SK-N-SH treated with all-trans-retinoic acid at 6 μM for 48 hours (cell line): ENCODE data around the gene IGF1R.

Experiments used
- ARNTL ChIP-seq: fragments of 450-650 bp; formaldehyde crosslinking; IDR thresholded peaks from 2 replicates; pipeline ENCODE4 v1.5.0; 2020; ENCODE audit warnings: low read depth, mild to moderate bottlenecking, moderate library complexity, borderline replicate concordance
- CSDC2 ChIP-seq: fragments of 250-450 bp; sonication (Bioruptor Pico); IDR thresholded peaks from 2 replicates; pipeline ENCODE4 v1.5.0; 2020; ENCODE audit warnings: mild to moderate bottlenecking, moderate library complexity
- CSRNP3 ChIP-seq: fragments of 250-450 bp; sonication (Bioruptor Pico); IDR thresholded peaks from 2 replicates; pipeline ENCODE4 v1.5.1; 2021; ENCODE audit warnings: mild to moderate bottlenecking, moderate library complexity
- GLIS3 ChIP-seq: fragments of 250-450 bp; sonication (Bioruptor Pico); IDR thresholded peaks from 2 replicates; pipeline ENCODE4 v1.5.0; 2020; ENCODE audit warnings: mild to moderate bottlenecking, moderate library complexity
- OSR1 ChIP-seq: fragments of 250-450 bp; sonication (Bioruptor Pico); IDR thresholded peaks from 2 replicates; pipeline ENCODE4 v1.8.0; 2022; ENCODE audit warnings: moderate library complexity, mild to moderate bottlenecking, inconsistent platforms
- RARB ChIP-seq: fragments of 250-450 bp; sonication (Bioruptor Pico); IDR thresholded peaks from 2 replicates; pipeline ENCODE4 v1.8.0; 2021; ENCODE audit warnings: mild to moderate bottlenecking, moderate library complexity
- SNAI2 ChIP-seq: fragments of 250-450 bp; sonication (Bioruptor Pico); IDR thresholded peaks from 2 replicates; pipeline ENCODE4 v1.5.0; 2020; ENCODE audit warnings: mild to moderate bottlenecking, moderate library complexity
- ZFP3 ChIP-seq: fragments of 250-450 bp; sonication (Bioruptor Pico); IDR thresholded peaks from 2 replicates; pipeline ENCODE4 v1.5.0; 2020; ENCODE audit warnings: mild to moderate bottlenecking, moderate library complexity
- ZFP30 ChIP-seq: fragments of 450-650 bp; formaldehyde crosslinking; IDR thresholded peaks from 2 replicates; pipeline ENCODE4 v1.5.0; 2022; ENCODE audit warnings: mild to moderate bottlenecking, moderate library complexity
- ZNF70 ChIP-seq: fragments of 450-650 bp; formaldehyde crosslinking; IDR thresholded peaks from 2 replicates; pipeline ENCODE4 v1.5.0; 2020; ENCODE audit warnings: mild to moderate bottlenecking, moderate library complexity
- TF ChIP-seq, protein P1 (sequence below): fragments of 250-450 bp; sonication (Bioruptor Pico); IDR thresholded peaks from 2 replicates; pipeline ENCODE4 v1.5.1; 2020; ENCODE audit warnings: low read depth, mild to moderate bottlenecking, moderate library complexity
- TF ChIP-seq, protein P2 (sequence below): fragments of 250-450 bp; sonication (Bioruptor Pico); IDR thresholded peaks from 2 replicates; pipeline ENCODE4 v1.8.0; 2020; ENCODE audit warnings: mild to moderate bottlenecking, moderate library complexity, borderline replicate concordance
- TF ChIP-seq, protein P3 (sequence below): fragments of 250-450 bp; sonication (Bioruptor Pico); IDR thresholded peaks from 2 replicates; pipeline ENCODE4 v1.8.0; 2021; ENCODE audit warnings: low read depth, mild to moderate bottlenecking, moderate library complexity, borderline replicate concordance

DNA sequence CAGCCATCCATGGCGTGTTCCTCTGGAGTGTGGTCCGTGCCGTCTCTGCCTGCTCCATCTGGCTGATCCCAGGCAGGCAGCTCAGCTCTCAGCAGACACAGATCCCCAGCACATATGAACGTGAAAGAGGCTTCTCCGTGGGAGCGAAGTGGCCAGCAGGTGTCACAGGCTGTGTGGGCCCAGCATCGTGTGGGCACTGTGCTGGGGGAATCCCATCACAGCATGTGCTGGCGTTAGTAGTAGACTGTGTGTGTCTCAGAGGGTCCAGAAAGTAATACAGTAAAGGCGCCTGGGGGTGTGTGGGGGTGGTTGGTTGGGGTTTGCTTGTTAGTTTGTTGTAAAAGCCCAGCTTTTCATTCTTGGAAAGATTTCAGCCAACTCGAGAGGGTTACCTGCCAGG, 147.6 kb downstream of the IGF1R start:
- TF ChIP-seq ZFP3 (CRISPR knock-in tag), result no peak
- TF ChIP-seq, protein P1, sequence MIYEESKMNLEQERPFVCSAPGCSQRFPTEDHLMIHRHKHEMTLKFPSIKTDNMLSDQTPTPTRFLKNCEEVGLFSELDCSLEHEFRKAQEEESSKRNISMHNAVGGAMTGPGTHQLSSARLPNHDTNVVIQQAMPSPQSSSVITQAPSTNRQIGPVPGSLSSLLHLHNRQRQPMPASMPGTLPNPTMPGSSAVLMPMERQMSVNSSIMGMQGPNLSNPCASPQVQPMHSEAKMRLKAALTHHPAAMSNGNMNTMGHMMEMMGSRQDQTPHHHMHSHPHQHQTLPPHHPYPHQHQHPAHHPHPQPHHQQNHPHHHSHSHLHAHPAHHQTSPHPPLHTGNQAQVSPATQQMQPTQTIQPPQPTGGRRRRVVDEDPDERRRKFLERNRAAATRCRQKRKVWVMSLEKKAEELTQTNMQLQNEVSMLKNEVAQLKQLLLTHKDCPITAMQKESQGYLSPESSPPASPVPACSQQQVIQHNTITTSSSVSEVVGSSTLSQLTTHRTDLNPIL (CRISPR knock-in tag), result no peak
- no peak for TF ChIP-seq SNAI2 (CRISPR knock-in tag)
- no peak for TF ChIP-seq GLIS3 (CRISPR knock-in tag)
- no peak for TF ChIP-seq CSDC2
- no peak for TF ChIP-seq ZFP30 (CRISPR knock-in tag)
- TF ChIP-seq CSRNP3, result no peak
- no peak for TF ChIP-seq RARB (CRISPR knock-in tag)
- TF ChIP-seq ZNF70 (CRISPR knock-in tag), result no peak
- TF ChIP-seq ARNTL, result no peak
- TF ChIP-seq, protein P2, sequence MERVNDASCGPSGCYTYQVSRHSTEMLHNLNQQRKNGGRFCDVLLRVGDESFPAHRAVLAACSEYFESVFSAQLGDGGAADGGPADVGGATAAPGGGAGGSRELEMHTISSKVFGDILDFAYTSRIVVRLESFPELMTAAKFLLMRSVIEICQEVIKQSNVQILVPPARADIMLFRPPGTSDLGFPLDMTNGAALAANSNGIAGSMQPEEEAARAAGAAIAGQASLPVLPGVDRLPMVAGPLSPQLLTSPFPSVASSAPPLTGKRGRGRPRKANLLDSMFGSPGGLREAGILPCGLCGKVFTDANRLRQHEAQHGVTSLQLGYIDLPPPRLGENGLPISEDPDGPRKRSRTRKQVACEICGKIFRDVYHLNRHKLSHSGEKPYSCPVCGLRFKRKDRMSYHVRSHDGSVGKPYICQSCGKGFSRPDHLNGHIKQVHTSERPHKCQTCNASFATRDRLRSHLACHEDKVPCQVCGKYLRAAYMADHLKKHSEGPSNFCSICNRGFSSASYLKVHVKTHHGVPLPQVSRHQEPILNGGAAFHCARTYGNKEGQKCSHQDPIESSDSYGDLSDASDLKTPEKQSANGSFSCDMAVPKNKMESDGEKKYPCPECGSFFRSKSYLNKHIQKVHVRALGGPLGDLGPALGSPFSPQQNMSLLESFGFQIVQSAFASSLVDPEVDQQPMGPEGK (CRISPR knock-in tag), result no peak
- TF ChIP-seq, protein P3, sequence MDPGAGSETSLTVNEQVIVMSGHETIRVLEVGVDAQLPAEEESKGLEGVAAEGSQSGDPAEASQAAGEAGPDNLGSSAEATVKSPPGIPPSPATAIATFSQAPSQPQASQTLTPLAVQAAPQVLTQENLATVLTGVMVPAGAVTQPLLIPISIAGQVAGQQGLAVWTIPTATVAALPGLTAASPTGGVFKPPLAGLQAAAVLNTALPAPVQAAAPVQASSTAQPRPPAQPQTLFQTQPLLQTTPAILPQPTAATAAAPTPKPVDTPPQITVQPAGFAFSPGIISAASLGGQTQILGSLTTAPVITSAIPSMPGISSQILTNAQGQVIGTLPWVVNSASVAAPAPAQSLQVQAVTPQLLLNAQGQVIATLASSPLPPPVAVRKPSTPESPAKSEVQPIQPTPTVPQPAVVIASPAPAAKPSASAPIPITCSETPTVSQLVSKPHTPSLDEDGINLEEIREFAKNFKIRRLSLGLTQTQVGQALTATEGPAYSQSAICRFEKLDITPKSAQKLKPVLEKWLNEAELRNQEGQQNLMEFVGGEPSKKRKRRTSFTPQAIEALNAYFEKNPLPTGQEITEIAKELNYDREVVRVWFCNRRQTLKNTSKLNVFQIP (CRISPR knock-in tag), result no peak
- no peak for TF ChIP-seq OSR1 (CRISPR knock-in tag)
